NCI-H187 (cell line): ENCODE data around the gene DDX51.
"Not testable (repeated sequence)": the region's sequence is repeated elsewhere in the genome, so short reads cannot be mapped to it uniquely, and the experiment has no call there.

Experiments
- DNase-seq, 2 experiments: peaks; one replicate each; lab custom pipeline; 2025; lab: John Stamatoyannopoulos, UW

The DDX51 gene

GRCh38 chr12:132154941-132155770, 11.0 kb upstream of the DDX51 start:
- no peak for DNase-seq

DNA sequence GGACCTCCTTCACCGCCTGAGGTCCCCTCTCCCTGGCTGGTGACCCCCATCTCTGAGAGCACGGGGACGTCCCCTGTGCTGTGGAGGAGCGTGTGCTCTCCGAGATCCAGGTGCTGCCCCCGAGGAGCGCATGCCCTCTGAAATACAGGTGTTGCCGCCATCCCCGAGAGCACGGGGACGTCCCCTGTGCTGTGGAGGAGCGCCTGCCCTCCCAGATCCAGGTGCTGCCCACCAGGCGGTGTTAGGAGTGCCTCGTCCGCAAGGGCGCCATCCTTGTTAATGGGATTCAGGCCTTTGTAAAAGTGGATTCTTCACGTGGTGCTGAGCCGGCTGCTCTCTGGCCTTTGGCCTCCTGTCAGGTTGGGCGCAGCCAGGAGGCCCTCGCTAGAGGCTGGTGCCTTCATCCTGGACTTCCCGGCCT, 10.2 kb upstream of the DDX51 start:
- DNase-seq, result no peak

DNA sequence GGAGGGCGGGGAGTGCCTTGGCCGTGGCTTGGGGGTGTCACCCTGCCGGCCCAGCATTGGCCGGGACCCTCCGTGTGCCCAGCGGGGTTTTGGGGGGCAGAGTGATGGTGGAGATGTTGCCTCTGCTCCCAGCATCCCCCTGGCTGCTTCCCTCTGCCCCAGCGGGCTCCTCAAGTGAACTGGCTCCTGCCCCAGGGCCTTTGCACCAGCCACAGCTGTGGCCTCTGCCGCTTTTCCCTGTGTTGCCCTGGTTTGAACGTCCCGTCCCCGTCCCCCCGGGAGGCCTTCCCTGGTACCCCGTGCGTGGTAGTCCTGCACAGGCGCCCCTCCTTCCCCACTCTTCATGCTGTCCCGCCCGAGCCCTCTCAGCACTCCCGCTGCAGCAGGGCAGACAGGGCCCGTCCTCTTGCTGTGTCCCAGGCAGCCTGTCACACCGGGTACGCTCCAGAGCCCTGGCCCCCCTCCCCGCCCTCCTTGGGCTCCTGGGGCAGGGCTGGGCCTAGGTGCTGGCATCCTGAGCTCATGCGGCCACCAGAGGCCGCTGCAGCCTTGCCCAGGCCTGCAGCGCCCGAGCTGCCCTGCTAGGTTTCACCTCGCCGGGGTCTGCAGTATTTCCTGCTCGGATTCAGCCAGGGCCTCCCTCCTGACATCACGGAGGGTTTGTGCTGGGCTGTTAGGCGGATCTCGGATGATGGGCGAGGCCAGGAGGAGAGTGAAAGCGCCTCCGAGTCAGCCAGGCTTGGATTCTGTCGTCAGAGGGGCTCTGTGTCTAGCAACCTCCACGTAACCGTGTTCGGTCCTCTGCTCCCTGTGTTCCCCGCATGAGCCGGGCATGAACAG, 9.6 kb upstream of the DDX51 start:
- peak; percentile 64 to 76 for DNase-seq

DNA sequence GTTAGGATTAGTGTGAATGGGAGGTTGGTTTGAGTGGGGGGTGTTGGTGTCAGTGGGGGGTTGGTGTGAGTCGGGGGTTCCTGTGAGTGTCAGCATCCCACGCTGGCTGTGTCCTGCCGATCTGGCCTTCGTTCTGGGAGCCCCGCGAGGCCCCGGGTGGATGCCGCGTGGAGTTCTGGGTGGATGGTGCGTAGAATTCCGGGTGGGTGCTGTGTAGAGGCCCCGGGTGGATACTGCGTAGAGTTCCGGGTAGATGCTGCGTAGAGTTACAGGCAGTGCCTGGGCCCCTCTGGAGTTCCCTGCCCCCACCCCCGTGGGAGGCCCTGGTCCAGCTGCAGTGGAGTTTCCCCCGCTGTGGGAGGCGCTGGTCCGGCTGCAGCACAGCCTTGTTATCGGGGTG, 8.8 kb upstream of the DDX51 start:
- DNase-seq, result no peak

- no peak for DNase-seq
Observed at GRCh38 chr12:132152411-132152821, 8.3 kb upstream of the DDX51 start.

- no peak for DNase-seq
Observed at GRCh38 chr12:132151766-132152410, 7.8 kb upstream of the DDX51 start.

- DNase-seq, result no peak
Observed at GRCh38 chr12:132151145-132151765, 7.1 kb upstream of the DDX51 start.

DNA sequence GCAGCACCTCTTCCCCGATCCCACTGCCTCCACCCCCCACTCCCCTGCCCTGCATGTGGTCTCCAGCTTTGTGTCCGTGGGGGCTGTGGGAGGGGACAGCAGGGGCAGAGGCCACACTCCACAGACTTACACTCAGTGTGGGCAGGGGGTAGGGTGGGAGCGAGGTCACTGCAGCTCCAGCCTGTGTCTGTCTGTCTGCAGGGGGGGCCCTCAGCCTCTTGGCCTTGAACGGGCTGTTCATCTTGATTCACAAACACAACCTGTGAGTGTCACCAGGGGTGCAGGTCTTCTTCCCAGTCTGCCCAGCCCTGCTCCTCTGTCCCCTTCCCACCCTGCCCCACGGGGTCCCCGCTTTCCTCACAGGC, 6.6 kb upstream of the DDX51 start:
- no peak for DNase-seq

DNA sequence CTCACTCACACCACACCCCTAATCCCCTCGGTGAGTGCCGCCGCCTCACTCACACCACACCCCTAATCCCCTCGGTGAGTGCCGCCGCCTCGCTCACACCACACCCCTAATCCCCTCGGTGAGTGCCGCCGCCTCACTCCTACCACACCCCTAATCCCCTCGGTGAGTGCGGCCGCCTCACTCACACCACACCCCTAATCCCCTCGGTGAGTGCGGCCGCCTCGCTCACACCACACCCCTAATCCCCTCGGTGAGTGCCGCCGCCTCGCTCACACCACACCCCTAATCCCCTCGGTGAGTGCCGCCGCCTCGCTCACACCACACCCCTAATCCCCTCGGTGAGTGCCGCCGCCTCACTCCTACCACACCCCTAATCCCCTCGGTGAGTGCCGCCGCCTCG, 5.4 kb upstream of the DDX51 start:
- not testable (repeated sequence) for DNase-seq

GRCh38 chr12:132148368-132149045, 4.4 kb upstream of the DDX51 start:
- DNase-seq, result no peak

DNA sequence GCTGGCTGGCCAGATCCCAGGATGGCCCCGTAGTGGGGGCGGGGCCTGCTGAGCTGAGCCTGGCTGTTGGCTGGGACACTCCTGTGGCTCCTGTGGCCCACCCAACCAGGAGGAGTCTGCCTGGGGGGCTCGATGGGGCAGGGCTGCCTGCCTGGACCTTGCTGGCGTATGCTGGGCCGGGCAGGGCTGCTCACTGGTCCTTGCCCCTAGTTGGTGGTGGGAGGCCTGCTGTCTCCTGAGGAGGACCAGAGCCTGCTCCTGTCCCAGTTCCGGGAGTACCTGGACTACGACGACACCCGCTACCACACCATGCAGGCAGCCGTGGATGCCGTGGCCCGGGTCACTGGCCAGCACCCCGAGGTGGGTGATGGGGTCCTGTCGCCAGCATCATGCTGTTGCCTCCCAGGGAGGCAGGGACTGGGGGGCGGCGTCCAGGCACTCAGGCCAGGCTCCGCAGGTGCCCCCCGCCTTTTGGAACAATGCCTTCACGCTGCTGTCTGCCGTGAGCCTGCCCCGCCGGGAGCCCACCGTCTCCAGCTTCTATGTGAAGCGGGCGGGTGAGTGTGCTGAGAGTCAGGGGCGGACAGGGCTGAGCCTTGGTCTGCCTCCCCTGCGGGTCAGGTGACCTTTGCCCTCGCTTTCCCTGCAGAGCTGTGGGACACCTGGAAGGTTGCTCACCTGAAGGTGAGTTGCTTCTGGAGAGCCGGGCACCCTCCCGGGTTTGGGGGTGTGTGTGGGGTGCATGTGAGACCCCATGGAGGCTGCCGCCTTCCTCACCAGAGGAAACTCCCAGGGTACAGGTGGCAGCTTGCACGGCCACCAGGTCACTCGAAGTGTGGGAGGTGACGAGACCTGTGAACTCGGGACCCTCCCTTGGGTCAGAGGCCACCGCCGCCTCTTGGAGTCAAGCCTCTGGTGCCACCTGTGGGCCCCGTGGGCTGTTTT, 3.6 kb upstream of the DDX51 start:
- no peak for DNase-seq

- DNase-seq, result no peak
Observed at GRCh38 chr12:132146772-132147422, 2.8 kb upstream of the DDX51 start.

GRCh38 chr12:132146098-132146497, 2.0 kb upstream of the DDX51 start:
- DNase-seq, result no peak

DNA sequence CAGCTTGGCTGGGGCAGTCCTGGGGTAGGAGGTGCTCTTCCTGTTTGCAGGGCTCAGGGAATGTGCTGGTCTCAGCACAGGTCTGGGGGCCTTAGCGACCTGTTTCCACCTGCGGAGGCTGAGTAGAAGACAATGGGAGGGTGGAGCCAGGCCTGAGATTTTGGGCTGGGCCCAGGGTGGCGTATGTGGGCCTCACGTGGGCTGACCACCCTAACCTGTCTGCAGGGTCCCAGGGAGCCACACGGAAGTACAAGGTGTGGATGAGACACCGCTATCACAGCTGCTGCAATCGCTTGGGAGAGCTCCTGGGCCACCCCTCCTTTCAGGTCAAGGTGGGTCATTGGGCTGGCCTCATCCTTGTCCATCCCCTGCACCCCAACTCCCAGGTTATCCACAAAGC, 1.2 kb upstream of the DDX51 start:
- DNase-seq, result no peak

- DNase-seq, result no peak
Observed at GRCh38 chr12:132144810-132145168, 670 bp upstream of the DDX51 start.

DNA sequence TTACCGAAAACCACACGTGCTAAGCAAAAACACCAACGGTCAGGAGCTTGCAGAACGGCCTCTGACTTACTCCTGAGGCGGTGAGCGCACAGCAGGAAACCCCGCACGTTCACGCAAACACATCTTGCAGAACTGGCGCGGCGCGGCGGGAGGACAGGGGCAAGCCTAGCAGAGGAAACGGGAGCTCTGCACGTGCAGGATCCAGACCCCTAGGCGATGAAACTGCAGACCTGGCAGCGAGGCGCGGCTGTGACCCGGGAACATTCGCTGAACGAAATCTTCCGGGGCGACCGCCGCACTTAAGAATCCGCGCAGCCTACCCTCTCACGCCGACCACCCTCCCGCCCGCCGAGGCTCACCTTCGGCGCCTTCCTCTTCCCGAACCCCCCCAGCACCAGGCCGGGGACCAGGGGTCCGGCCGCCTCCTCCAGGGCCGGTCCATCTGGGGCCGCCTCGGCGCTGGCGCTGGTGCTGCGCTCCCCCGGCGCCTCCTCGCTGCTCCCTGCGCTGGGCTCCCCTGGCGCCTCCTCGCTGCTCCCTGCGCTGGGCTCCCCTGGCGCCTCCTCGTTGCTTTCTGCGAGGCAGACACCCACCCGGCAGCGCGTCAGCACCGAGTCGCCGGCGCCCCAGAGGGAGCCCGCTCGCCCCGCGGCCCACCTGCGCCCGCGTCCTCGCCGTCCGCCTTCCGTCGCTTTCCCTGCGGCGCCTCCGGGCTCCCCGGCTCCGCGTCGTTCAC, 615 bp downstream of the DDX51 start:
- no peak for DNase-seq

DNA sequence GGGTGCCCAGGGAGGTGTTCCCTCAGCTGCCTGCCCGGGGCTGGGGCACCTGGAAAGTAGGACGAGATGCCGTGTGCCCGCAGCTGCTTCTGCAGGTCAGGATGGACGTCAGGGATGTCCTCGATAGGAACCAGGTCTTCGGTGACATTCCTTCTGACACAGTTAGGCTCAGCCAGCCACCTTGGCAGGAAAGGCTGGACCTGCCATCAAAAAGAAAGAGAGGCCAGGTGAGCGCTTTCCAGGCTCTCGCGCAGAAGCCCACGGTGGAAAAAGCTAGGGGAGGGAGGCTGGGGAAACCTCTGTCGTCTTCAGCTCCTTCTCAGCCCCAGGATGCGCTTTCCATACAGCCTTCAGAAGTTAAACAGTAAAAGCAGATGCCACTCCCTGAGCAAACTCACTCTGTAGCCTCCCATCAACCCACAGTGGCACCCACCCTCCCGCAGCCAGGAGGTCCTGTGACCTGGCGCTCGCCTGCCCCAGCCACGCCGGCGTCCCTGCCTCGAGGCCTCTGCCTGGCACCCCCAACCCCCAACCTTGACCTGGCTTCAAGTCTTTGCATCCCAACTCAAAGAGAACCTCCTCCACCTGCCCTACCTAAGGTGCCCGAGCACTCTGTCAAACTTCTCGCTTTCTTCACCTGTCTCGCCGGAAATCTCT, 1.3 kb downstream of the DDX51 start:
- DNase-seq, result no peak

DNA sequence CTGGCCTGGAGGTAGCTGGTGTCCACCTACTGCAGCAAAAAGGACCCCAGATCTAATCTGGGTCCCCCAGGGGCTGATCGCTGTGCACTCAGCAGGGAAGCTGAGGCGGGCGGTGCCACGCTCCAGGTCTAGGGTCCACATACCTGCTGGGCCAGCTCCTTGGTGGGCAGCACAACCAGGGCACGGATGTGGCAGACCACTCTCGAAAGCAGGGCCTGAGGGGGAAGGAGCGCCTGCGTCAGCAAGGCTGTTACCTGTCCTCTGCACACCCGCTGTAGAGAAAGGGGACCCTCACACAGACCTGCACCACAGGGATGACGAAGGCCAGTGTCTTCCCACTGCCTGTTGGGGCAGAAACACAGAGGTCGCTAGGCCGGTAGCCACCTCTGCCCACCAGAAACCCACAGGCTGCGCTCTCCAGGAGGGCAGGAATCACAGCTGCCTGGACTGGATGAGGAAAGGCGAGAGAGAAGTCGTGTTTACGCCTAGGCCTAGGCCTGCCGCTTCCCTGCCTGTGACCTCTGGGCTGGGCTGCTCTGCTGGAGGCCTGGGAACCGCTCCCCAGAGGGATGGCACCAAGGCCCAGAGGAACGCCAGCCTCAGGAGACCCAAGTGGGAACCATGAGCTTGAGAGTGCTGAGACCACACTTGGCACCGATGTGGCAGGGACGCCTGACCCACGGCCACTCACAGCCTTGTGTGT, 2.0 kb downstream of the DDX51 start:
- no peak for DNase-seq
